ENCODE data around the gene GCGR. TPM values are rescaled to one million over a fixed set of nuclear protein-coding genes. Genes with fewer than 3 reads are reported as not detected.

GCGR gene
- total RNA-seq, 2 experiments from 2014 or later: not detected

DNA sequence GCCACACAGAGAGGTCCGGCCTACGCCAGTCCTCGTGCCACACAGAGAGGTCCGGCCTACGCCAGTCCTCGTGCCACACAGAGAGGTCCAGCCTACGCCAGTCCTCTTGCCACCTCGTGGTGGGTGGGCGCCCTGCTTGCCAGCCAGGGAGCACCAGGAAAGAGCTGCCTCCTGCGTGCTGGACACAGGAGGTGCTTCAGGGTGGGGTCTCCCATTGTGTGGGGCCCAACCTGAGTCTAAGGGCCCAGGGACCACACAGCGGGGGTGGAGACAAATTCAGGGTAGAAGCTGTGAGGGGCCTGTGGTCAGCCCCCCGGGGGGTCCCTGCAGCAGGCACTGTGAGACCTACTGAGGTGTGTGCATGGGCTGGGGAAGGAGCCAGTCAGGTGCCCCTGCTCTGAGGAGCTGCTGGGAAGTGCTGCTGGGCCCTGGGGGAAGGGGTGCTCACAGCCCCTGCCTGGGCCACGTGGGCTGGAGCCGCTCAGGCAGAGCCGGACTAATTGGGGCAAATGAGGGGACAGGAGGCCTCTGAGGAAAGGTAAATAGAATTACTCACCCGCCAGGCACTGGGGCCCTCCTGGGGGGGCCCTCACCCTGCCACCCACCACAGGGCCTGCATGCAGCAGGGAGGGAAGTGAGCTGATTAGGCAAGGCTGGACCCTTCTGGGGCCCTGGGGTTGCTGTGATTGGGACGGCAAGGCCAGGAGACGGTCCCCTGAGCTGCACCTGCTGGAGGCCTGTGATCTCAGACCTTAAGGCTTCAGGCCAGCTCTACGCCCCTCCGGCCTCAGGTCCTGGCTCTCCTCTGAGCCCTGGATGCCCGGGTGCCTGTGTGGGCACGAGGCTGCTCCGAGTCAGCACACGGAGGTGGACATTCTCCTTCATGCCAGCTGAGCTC lies 11.0 kb downstream of the GCGR start:
- no peaks in the 10 kb centered on the region for H3K4me1 ChIP-seq (ENCODE audit: insufficient read depth, low read length, poor library complexity, severe bottlenecking)
- no peak overlapping the region for H3K4me3 ChIP-seq (ENCODE audit: low read depth, low read length, poor library complexity, severe bottlenecking)
- ChIA-PET POLR2A (no interaction called here), CTCF (ENCODE audit: unreplicated experiment) (interaction anchor here (0.5 kb wide), 1 partner anchor 469 kb away, joined by 3 read pairs; no protein-coding TSS in a partner anchor)
- no peak overlapping the region for H3K27ac ChIP-seq (ENCODE audit: low read depth, low read length, poor library complexity, severe bottlenecking)
- intact Hi-C loops (cut with micrococcal nuclease; ENCODE audit: unreplicated experiment): no loop called here
- no peaks in the 10 kb centered on the region for H3K9me3 ChIP-seq (ENCODE audit: low read length)
- no peaks in the 10 kb centered on the region for H4K20me1 ChIP-seq (ENCODE audit: insufficient read depth, low read length)
- no peaks in the 10 kb centered on the region for H3K79me2 ChIP-seq (ENCODE audit: insufficient read depth, low read depth, low read length)
- no peaks in the 10 kb centered on the region for H3K9me2 ChIP-seq (ENCODE audit: insufficient read depth, low read length)
- H3K4me2 ChIP-seq (ENCODE audit: low read length): no peak overlapping the region
- DNase-seq (ENCODE audit: low spot score): no peak
- no peaks in the 10 kb centered on the region for H3K36me3 ChIP-seq (ENCODE audit: insufficient read depth, low read length)
- BruUV-seq (replicated peaks): no TSS peak
- TF ChIP-seq, protein P1, sequence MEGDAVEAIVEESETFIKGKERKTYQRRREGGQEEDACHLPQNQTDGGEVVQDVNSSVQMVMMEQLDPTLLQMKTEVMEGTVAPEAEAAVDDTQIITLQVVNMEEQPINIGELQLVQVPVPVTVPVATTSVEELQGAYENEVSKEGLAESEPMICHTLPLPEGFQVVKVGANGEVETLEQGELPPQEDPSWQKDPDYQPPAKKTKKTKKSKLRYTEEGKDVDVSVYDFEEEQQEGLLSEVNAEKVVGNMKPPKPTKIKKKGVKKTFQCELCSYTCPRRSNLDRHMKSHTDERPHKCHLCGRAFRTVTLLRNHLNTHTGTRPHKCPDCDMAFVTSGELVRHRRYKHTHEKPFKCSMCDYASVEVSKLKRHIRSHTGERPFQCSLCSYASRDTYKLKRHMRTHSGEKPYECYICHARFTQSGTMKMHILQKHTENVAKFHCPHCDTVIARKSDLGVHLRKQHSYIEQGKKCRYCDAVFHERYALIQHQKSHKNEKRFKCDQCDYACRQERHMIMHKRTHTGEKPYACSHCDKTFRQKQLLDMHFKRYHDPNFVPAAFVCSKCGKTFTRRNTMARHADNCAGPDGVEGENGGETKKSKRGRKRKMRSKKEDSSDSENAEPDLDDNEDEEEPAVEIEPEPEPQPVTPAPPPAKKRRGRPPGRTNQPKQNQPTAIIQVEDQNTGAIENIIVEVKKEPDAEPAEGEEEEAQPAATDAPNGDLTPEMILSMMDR (conservative IDR thresholded peaks at IDR 0.05; ENCODE audit: low read length): no peak
- no peak for TF ChIP-seq EZH2phosphoT487 (IDR thresholded peaks at IDR 0.05; ENCODE audit: borderline replicate concordance, low read depth, low read length)
- H2AFZ ChIP-seq (ENCODE audit: low read length): no peak overlapping the region

DNA sequence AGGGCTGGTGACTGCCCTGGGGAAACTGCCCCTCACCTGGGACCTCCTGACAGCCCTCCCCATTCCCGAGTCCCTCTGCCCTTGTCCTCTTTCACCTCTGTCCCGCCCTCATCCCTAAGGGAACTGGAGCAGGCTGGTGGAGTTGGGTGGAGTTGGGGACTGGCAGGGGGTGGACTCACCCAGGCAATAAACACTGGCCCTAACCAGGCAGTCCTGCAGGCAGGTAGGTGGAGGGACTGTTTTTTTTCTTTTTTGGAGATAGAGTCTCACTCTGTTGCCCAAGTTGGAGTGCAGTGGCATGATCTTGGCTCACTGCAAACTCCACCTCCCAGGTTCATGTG lies 11.7 kb downstream of the GCGR start:
- no peaks in the 10 kb centered on the region for H3K4me1 ChIP-seq (ENCODE audit: insufficient read depth, low read length, poor library complexity, severe bottlenecking)
- H3K36me3 ChIP-seq (ENCODE audit: insufficient read depth, low read length): no peaks in the 10 kb centered on the region
- H3K79me2 ChIP-seq (ENCODE audit: insufficient read depth, low read depth, low read length): no peaks in the 10 kb centered on the region
- BruUV-seq (replicated peaks): no TSS peak
- H3K9me2 ChIP-seq (ENCODE audit: insufficient read depth, low read length): no peaks in the 10 kb centered on the region
- no peak overlapping the region for H3K4me2 ChIP-seq (ENCODE audit: low read length)
- no peaks in the 10 kb centered on the region for H4K20me1 ChIP-seq (ENCODE audit: insufficient read depth, low read length)
- ChIA-PET CTCF (ENCODE audit: unreplicated experiment) (interaction anchor here (0.5 kb wide), 1 partner anchor 470 kb away, joined by 3 read pairs; no protein-coding TSS in a partner anchor), POLR2A (no interaction called here)
- intact Hi-C loops (cut with micrococcal nuclease; ENCODE audit: unreplicated experiment): no loop called here
- DNase-seq (ENCODE audit: low spot score): no peak
- H3K27ac ChIP-seq (ENCODE audit: low read depth, low read length, poor library complexity, severe bottlenecking): no peak overlapping the region
- no peaks in the 10 kb centered on the region for H3K9me3 ChIP-seq (ENCODE audit: low read length)
- H2AFZ ChIP-seq (ENCODE audit: low read length): no peak overlapping the region
- no peak overlapping the region for H3K4me3 ChIP-seq (ENCODE audit: low read depth, low read length, poor library complexity, severe bottlenecking)
- TF ChIP-seq EZH2phosphoT487 (IDR thresholded peaks at IDR 0.05; ENCODE audit: borderline replicate concordance, low read depth, low read length): no peak
- TF ChIP-seq, protein P1 (conservative IDR thresholded peaks at IDR 0.05; ENCODE audit: low read length): no peak

DNA sequence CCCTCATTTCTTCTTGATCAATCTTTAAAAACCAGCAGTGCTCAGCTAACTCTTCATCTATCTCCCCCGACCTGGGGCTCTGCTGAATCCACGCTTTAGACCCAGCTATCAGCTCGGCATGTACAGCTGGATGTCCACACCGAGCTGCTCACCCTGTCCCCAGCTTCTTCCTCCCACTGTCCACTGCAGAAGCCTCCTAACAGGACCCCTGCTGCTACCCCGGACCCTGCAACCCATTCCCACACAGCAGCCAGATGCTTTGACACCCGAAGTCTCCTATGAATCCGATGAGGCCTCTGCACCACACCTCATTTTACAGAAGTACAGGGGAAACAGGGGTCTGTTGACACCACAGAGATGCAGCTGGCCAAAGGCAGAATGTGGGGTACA lies 13.8 kb downstream of the GCGR start:
- Histone ChIP-seq H3K4me1 (ENCODE audit: insufficient read depth, low read length, poor library complexity, severe bottlenecking) (no peaks in the 10 kb centered on the region), H3K27ac (ENCODE audit: low read depth, low read length, poor library complexity, severe bottlenecking) (no peak overlapping the region), H3K36me3 (ENCODE audit: insufficient read depth, low read length) (peaks cover 2% of the 10 kb centered on the region; the same call in 1 of the 2 replicates), H3K9me2 (ENCODE audit: insufficient read depth, low read length) (no peaks in the 10 kb centered on the region), H2AFZ (ENCODE audit: low read length) (no peak overlapping the region), H3K4me3 (ENCODE audit: low read depth, low read length, poor library complexity, severe bottlenecking) (no peak overlapping the region), H3K9me3 (ENCODE audit: low read length) (no peaks in the 10 kb centered on the region), H3K4me2 (ENCODE audit: low read length) (no peak overlapping the region), H4K20me1 (ENCODE audit: insufficient read depth, low read length) (no peaks in the 10 kb centered on the region), H3K79me2 (ENCODE audit: insufficient read depth, low read depth, low read length) (no peaks in the 10 kb centered on the region)
- POLR2A ChIA-PET: no interaction called here
- CTCF ChIA-PET (ENCODE audit: unreplicated experiment): no interaction called here
- BruUV-seq (replicated peaks): no TSS peak
- TF ChIP-seq, protein P1 (conservative IDR thresholded peaks at IDR 0.05; ENCODE audit: low read length): no peak
- no peak for TF ChIP-seq EZH2phosphoT487 (IDR thresholded peaks at IDR 0.05; ENCODE audit: borderline replicate concordance, low read depth, low read length)
- DNase-seq (ENCODE audit: low spot score): no peak
- intact Hi-C loops (cut with micrococcal nuclease; ENCODE audit: unreplicated experiment): no loop called here

Measured in OCI-LY7 (cell line).